DLD1 (cell line): ENCODE measurements around the gene ZP1.
"Not testable (repeated sequence)": the region's sequence is repeated elsewhere in the genome, so short reads cannot be mapped to it uniquely, and the experiment has no call there.

Source experiments
- in situ Hi-C: cut with HindIII; loops from 2 replicates; pipeline ENCODE4 v1.10.0; 2017; ENCODE audit warnings: low sequenced_read_pairs

The ZP1 gene

GRCh38 chr11:60866911-60867870 is at the start of gene ZP1:
ZP1 (plus strand) TSS chr11:60867542; CDS start chr11:60867562, 20 bp downstream.
- in situ Hi-C loops, result no loop called here

- in situ Hi-C loops, result no loop called here
Observed at GRCh38 chr11:60818057-60818456, 49.3 kb upstream of the ZP1 start.

- in situ Hi-C loops, result no loop called here
Observed at GRCh38 chr11:60821827-60822599, 45.3 kb upstream of the ZP1 start.

GRCh38 chr11:60823745-60824306 is 43.5 kb upstream of the ZP1 start:
- in situ Hi-C loops, result not testable (repeated sequence)

- in situ Hi-C loops, result no loop called here
Observed at GRCh38 chr11:60825118-60825517, 42.2 kb upstream of the ZP1 start.

GRCh38 chr11:60825790-60826189 is 41.6 kb upstream of the ZP1 start:
- in situ Hi-C loops, result no loop called here

- in situ Hi-C loops, result no loop called here
Observed at GRCh38 chr11:60830478-60831142, 36.7 kb upstream of the ZP1 start.

GRCh38 chr11:60831143-60831500 is 36.2 kb upstream of the ZP1 start:
- in situ Hi-C loops, result no loop called here

- in situ Hi-C loops, result no loop called here
Observed at GRCh38 chr11:60831501-60832079, 35.8 kb upstream of the ZP1 start.

GRCh38 chr11:60834742-60835533 is 32.4 kb upstream of the ZP1 start:
- in situ Hi-C loops, result no loop called here

GRCh38 chr11:60835534-60835846 is 31.9 kb upstream of the ZP1 start:
- in situ Hi-C loops, result no loop called here

GRCh38 chr11:60836866-60837515 is 30.4 kb upstream of the ZP1 start:
- in situ Hi-C loops, result no loop called here

- in situ Hi-C loops, result no loop called here
Observed at GRCh38 chr11:60838132-60838531, 29.2 kb upstream of the ZP1 start.

- in situ Hi-C loops, result no loop called here
Observed at GRCh38 chr11:60840470-60841430, 26.6 kb upstream of the ZP1 start.

GRCh38 chr11:60841797-60842667 is 25.3 kb upstream of the ZP1 start, which contains the start of gene CCDC86:
CCDC86 (plus strand) TSS chr11:60842113; CDS start chr11:60842125, 12 bp downstream.
- in situ Hi-C loops, result no loop called here

GRCh38 chr11:60842668-60843600 is 24.4 kb upstream of the ZP1 start:
- in situ Hi-C loops, result no loop called here
